Measurements from ENCODE around the gene FTO. TPM values are rescaled to one million over a fixed set of nuclear protein-coding genes. Genes with fewer than 3 reads are reported as not detected.
"Not testable (repeated sequence)": the region's sequence is repeated elsewhere in the genome, so short reads cannot be mapped to it uniquely, and the experiment has no call there.

Gene FTO
- total and polyA plus RNA-seq, 9 donors = 45.0 to 71.1 (median 55.6) TPM

DNA sequence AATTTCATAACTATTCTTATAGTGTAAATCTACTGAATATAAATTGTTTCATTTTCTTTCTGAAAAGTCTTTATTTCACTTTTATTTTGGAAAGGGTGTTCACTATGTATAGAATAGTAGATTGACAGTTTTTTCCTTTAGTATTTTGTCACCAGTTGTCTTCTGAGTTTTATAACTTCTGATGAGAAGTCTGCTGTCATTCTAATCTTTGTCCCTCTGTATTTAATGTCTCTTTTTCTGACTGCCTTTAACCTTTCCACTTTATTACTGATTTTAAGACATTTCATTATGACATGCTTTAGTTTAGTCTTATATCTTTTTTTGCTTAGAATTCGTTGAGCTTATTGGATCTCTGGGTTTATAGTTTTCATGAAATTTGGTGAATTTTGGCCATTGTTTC is 166.9 kb downstream of the FTO start:
- WGBS (ENCODE audit: insufficient coverage) = no CpG with 5 or more reads among the region's 1 CpG
- no peak overlapping the region for H3K27ac ChIP-seq (ENCODE audit: low read length)
- no peaks in the 10 kb centered on the region for H3K27me3 ChIP-seq (ENCODE audit: control insufficient read depth, insufficient read depth, low read length)
- no peaks in the 10 kb centered on the region for H3K4me1 ChIP-seq (ENCODE audit: control insufficient read depth, insufficient read depth, low read length)
- peaks cover 19% of the 10 kb centered on the region for H3K36me3 ChIP-seq (ENCODE audit: control insufficient read depth, insufficient read depth, low read length)
- peaks cover 5% of the 10 kb centered on the region for H3K9me3 ChIP-seq (replicated peaks; ENCODE audit: control insufficient read depth, low read depth, low read length)
- H3K4me3 ChIP-seq (ENCODE audit: low read length) = no peak overlapping the region
- DNase-seq = no peak

DNA sequence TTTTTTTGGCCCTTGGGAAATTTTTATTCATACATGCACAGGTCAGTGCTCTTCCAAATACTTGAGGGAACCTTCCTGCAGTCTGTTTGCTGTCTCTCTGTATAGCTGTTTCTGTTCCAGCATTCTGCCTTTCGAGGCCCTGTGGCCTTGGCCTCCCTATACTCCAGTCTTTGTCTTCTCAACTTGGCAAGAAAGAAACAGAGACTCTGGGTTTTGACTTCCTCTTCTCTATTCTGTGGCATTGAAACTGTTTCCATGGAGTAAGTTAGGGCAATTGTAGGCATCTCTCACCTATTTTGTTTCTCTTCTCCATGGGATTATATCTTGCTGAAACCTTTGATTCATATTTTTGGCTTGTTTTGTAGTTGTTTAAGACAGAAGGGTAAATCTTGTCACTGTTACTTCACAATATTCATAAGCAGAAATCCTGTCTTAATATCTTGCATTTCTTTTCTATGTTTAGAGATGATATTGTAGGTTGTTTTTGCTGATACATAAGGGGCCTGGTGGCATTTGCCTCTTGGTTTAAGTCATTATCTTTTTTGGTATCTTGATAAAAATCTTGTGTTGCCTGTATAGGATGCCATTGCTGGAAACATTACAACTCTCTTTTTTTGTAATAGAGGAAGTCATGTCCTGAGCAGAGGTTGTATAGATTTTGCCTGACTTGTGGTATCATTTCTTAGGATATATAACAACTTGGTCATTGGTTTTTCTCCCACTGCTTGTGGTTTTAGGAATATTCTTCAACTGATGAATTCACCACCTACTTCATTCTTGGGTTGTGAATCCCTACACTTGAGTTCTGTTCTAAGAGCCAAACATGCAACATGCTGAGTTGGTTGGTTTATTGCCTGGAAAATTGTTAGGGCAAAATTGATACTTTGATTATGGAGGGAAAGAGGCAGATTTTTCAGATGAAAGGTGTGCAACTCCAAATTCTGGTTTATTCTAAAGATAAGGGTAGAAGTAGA is 168.6 kb downstream of the FTO start:
- Histone ChIP-seq H3K27ac (ENCODE audit: low read length) (no peak overlapping the region), H3K4me3 (ENCODE audit: low read length) (no peak overlapping the region), H3K36me3 (ENCODE audit: control insufficient read depth, insufficient read depth, low read length) (peaks cover 19% of the 10 kb centered on the region), H3K27me3 (ENCODE audit: control insufficient read depth, insufficient read depth, low read length) (no peaks in the 10 kb centered on the region), H3K4me1 (ENCODE audit: control insufficient read depth, insufficient read depth, low read length) (no peaks in the 10 kb centered on the region), H3K9me3 (replicated peaks; ENCODE audit: control insufficient read depth, low read depth, low read length) (peaks cover 5% of the 10 kb centered on the region)
- DNase-seq = no peak
- no CpG with 5 or more reads among the region's 1 CpG for WGBS (ENCODE audit: insufficient coverage)

DNA sequence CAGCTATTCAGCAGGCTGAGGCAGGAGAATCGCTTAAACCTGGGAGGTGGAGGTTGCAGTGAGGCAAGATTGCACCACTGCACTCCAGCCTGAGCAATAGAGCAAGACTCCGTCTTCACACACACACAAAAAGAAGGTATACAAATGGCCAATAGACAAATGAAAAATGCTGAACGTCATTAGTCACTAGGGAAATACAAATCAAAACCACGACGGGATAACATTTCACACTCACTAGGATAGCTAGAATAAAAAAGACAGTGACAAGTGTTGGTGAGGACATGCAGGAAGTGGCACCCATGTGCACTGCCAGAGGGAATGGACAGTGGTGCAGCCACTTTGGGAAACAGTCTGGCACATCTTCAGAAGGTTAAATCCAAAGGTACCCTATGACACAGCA is 172.9 kb downstream of the FTO start:
- no CpG with 5 or more reads among the region's 5 CpGs for WGBS (ENCODE audit: insufficient coverage)
- Histone ChIP-seq H3K36me3 (ENCODE audit: control insufficient read depth, insufficient read depth, low read length) (peaks cover 25% of the 10 kb centered on the region), H3K9me3 (replicated peaks; ENCODE audit: control insufficient read depth, low read depth, low read length) (no peaks in the 10 kb centered on the region), H3K27ac (ENCODE audit: low read length) (no peak overlapping the region), H3K4me1 (ENCODE audit: control insufficient read depth, insufficient read depth, low read length) (no peaks in the 10 kb centered on the region), H3K4me3 (ENCODE audit: low read length) (no peak overlapping the region), H3K27me3 (ENCODE audit: control insufficient read depth, insufficient read depth, low read length) (no peaks in the 10 kb centered on the region)
- DNase-seq = no peak

DNA sequence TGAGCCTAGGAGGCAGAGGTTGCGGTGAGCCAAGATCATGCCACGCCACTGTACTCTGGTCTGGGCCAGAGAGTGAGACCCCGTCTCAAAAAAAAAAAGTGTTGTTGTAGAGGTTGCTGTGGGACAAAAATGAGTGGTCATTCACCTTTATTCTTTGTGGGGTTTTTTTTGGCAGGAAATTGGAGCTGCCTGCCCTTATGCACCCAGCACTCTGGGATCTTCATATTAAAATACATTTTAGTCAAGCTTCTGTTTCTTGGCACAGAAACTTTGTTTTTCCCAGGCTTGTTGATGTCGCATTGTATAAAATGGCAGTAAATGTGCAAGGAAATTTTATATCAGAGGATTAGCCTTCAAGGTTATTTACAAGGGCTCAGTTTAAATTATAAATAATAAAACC is 174.3 kb downstream of the FTO start:
- H3K36me3 ChIP-seq (ENCODE audit: control insufficient read depth, insufficient read depth, low read length) = peaks cover 21% of the 10 kb centered on the region
- no peaks in the 10 kb centered on the region for H3K4me1 ChIP-seq (ENCODE audit: control insufficient read depth, insufficient read depth, low read length)
- no peak for DNase-seq
- WGBS (ENCODE audit: insufficient coverage) = 100% methylated on average over 1 of the region's 4 CpGs
- H3K9me3 ChIP-seq (replicated peaks; ENCODE audit: control insufficient read depth, low read depth, low read length) = no peaks in the 10 kb centered on the region
- H3K27ac ChIP-seq (ENCODE audit: low read length) = no peak overlapping the region
- no peak overlapping the region for H3K4me3 ChIP-seq (ENCODE audit: low read length)
- no peaks in the 10 kb centered on the region for H3K27me3 ChIP-seq (ENCODE audit: control insufficient read depth, insufficient read depth, low read length)

DNA sequence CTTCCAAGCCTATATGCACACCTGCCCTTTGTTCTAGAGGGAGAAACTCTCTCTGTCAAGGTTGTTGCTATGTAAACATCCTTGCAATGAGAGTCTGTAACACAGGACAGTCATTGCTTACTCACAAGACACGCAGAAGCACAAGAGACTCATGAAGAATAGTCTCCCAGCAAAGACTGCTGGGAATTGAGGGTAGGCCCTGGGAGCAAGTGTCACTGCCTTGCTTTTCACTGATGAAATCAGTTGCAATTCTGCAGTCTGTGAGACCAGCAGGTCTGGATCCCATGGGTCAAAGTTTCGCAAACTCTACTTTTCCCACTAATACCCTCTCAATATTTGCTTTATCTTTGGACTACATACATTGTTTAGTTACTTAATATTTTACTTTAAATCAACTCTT is 177.4 kb downstream of the FTO start:
- Histone ChIP-seq H3K4me3 (ENCODE audit: low read length) (no peak overlapping the region), H3K36me3 (ENCODE audit: control insufficient read depth, insufficient read depth, low read length) (peaks cover 12% of the 10 kb centered on the region), H3K27me3 (ENCODE audit: control insufficient read depth, insufficient read depth, low read length) (no peaks in the 10 kb centered on the region), H3K27ac (ENCODE audit: low read length) (no peak overlapping the region), H3K4me1 (ENCODE audit: control insufficient read depth, insufficient read depth, low read length) (no peaks in the 10 kb centered on the region), H3K9me3 (replicated peaks; ENCODE audit: control insufficient read depth, low read depth, low read length) (no peaks in the 10 kb centered on the region)
- 100% methylated on average over 1 of the region's 2 CpGs for WGBS (ENCODE audit: insufficient coverage)
- no peak for DNase-seq

DNA sequence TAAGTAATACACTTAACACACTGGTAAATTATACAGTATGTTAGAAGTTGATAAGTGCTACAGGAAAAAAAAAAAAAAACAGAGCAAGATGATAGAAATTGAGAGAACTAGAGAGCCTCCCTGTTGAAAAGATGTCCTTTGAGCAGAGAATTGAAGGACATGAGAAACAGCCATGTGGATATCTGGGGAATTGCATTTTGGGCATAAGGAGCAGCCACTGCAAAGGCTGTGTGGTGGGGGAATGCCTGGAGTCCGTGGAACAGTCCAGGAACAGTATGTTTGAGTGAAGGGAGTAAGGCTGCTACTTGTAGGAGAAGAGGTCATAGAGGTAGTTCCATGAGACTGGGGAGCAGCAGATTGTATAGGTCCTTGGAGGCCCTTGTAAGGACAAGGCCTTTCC is 178.4 kb downstream of the FTO start:
- no peaks in the 10 kb centered on the region for H3K27me3 ChIP-seq (ENCODE audit: control insufficient read depth, insufficient read depth, low read length)
- H3K9me3 ChIP-seq (replicated peaks; ENCODE audit: control insufficient read depth, low read depth, low read length) = no peaks in the 10 kb centered on the region
- no peaks in the 10 kb centered on the region for H3K4me1 ChIP-seq (ENCODE audit: control insufficient read depth, insufficient read depth, low read length)
- no peak overlapping the region for H3K27ac ChIP-seq (ENCODE audit: low read length)
- 79% methylated on average over 1 of the region's 1 CpG for WGBS (ENCODE audit: insufficient coverage)
- DNase-seq = no peak
- no peak overlapping the region for H3K4me3 ChIP-seq (ENCODE audit: low read length)
- peaks cover 12% of the 10 kb centered on the region for H3K36me3 ChIP-seq (ENCODE audit: control insufficient read depth, insufficient read depth, low read length)

DNA sequence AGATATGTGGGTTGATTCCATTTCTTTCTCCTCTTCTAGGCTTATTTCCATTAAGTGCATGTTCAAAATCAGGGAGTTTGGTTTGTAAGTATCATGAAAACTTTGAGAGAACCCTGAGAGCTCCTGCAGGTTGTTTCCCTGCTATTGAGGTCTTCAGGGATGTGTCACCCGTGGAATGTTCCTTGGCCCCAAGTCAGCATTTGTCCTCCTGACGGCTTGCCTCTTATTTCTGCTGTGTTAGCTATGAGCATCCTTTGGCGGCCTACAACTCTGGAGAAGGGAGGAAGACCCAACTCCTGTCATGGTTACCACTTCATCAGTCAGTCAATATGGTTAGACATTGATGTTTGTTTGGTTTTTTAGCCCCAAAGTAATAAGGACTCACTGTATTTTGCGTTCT is 180.8 kb downstream of the FTO start:
- DNase-seq = no peak
- H3K4me1 ChIP-seq (ENCODE audit: control insufficient read depth, insufficient read depth, low read length) = no peaks in the 10 kb centered on the region
- H3K4me3 ChIP-seq (ENCODE audit: low read length) = no peak overlapping the region
- H3K27ac ChIP-seq (ENCODE audit: low read length) = no peak overlapping the region
- H3K36me3 ChIP-seq (ENCODE audit: control insufficient read depth, insufficient read depth, low read length) = peaks cover 19% of the 10 kb centered on the region
- WGBS (ENCODE audit: insufficient coverage) = 57% methylated on average over 1 of the region's 4 CpGs
- no peaks in the 10 kb centered on the region for H3K27me3 ChIP-seq (ENCODE audit: control insufficient read depth, insufficient read depth, low read length)
- H3K9me3 ChIP-seq (replicated peaks; ENCODE audit: control insufficient read depth, low read depth, low read length) = no peaks in the 10 kb centered on the region

DNA sequence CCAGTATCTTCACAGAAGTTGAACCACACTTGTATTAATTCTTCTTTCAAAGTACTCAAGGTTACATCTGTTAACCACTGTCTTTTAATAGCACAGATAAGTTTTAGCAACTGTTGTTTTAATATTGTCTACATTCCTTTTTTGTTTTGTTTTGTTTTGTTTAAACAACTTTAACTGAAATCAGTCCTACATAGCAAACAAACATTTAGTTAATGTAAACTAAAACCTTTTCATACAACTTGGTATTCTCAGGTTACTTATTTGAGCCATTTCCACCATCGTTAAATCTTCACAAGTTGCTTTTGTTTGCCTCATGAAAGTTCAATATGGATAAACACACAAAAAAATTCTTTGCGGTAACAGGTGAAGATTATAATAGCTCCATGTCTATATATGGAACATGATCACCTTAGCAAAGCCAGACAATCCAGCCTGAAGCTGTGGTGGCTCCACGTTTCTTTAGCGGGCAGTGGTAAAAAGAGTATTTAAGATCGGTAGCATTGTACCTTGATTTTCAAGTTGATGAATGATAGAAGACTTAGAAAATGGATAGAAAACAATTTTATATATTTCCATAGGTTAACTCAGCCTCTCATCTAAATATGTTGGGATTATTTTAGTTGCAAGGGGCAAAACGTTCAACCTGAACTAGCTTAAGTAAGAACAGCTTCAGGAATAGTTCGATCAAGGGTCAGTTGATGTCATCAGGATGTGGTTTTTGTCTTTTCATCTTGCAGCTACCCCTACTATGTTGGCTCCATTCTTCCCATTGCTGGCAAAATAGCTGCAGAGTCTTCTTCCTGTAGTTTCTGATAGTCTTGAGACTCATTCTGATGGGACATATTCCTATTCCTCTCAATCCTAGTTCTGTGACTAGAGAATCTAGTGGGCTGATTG is 182.8 kb downstream of the FTO start:
- H3K27ac ChIP-seq (ENCODE audit: low read length) = no peak overlapping the region
- no peaks in the 10 kb centered on the region for H3K9me3 ChIP-seq (replicated peaks; ENCODE audit: control insufficient read depth, low read depth, low read length)
- no CpG with 5 or more reads among the region's 7 CpGs for WGBS (ENCODE audit: insufficient coverage)
- no peaks in the 10 kb centered on the region for H3K27me3 ChIP-seq (ENCODE audit: control insufficient read depth, insufficient read depth, low read length)
- no peaks in the 10 kb centered on the region for H3K4me1 ChIP-seq (ENCODE audit: control insufficient read depth, insufficient read depth, low read length)
- H3K4me3 ChIP-seq (ENCODE audit: low read length) = no peak overlapping the region
- peaks cover 9% of the 10 kb centered on the region for H3K36me3 ChIP-seq (ENCODE audit: control insufficient read depth, insufficient read depth, low read length)
- no peak for DNase-seq

DNA sequence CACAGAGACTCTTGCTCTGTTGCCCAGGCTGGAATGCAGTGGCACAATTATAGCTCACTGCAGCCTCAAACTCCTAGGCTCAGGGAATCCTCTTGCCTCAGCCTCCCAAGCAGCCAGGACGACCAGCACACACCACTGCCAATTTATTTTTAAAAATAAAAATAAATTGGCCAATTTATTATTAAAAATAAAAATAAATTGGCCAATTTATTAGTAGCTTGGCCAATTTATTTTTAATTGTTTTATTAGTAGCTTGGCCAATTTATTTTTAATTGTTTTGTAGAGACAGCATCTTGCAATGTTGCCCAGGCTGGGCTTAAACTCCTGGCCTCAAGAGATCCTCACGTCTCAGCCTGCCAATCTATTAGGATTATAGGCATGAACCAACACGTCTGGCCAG is 184.3 kb downstream of the FTO start:
- Histone ChIP-seq H3K27me3 (ENCODE audit: control insufficient read depth, insufficient read depth, low read length) (no peaks in the 10 kb centered on the region), H3K4me3 (ENCODE audit: low read length) (no peak overlapping the region), H3K4me1 (ENCODE audit: control insufficient read depth, insufficient read depth, low read length) (peaks cover 3% of the 10 kb centered on the region), H3K9me3 (replicated peaks; ENCODE audit: control insufficient read depth, low read depth, low read length) (no peaks in the 10 kb centered on the region), H3K36me3 (ENCODE audit: control insufficient read depth, insufficient read depth, low read length) (peaks cover 9% of the 10 kb centered on the region), H3K27ac (ENCODE audit: low read length) (no peak overlapping the region)
- 51% methylated on average over 2 of the region's 3 CpGs for WGBS (ENCODE audit: insufficient coverage)
- DNase-seq = no peak

DNA sequence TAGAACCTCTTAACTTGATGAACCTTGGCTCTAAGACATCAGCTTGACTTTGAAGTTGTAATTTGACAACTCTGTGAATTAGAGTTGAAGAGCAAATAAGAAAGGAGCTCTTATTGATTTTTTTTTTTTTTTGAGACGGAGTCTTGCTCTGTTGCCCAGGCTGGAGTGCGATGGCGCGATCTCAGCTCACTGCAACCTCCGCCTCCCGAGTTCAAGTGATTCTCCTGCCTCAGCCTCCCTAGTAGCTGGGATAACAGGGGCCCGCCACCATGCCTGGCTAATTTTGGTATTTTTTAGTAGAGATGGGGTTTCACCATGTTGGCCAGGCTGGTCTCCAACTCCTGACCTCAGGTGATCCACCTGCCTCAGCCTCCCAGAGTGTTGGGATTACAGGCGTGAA is 186.9 kb downstream of the FTO start:
- WGBS (ENCODE audit: insufficient coverage) = no CpG with 5 or more reads among the region's 8 CpGs
- H3K4me3 ChIP-seq (ENCODE audit: low read length); H3K4me1 ChIP-seq (ENCODE audit: control insufficient read depth, insufficient read depth, low read length); DNase-seq; H3K27me3 ChIP-seq (ENCODE audit: control insufficient read depth, insufficient read depth, low read length); H3K27ac ChIP-seq (ENCODE audit: low read length); H3K36me3 ChIP-seq (ENCODE audit: control insufficient read depth, insufficient read depth, low read length); H3K9me3 ChIP-seq (replicated peaks; ENCODE audit: control insufficient read depth, low read depth, low read length): not testable (repeated sequence)

Data from muscle of leg (tissue), 11 donors.